ENCODE measurements around the gene BCL2L11.

The BCL2L11 gene

GRCh38 chr2:111134055-111134454, 13.3 kb downstream of the BCL2L11 start:
- H3K4me2 ChIP-seq (ENCODE audit: low read length), result no peak overlapping the region
- no peak overlapping the region for H3K4me3 ChIP-seq (ENCODE audit: low read length)
- no peak overlapping the region for H3K9ac ChIP-seq (ENCODE audit: low read depth, low read length)
- no peaks in the 10 kb centered on the region for H3K4me1 ChIP-seq (ENCODE audit: control insufficient read depth, insufficient read depth, low read length)
- no peaks in the 10 kb centered on the region for H3K36me3 ChIP-seq (ENCODE audit: insufficient read depth, low read length)
- H3K9me3 ChIP-seq (replicated peaks; ENCODE audit: low read length), result no peaks in the 10 kb centered on the region
- no peaks in the 10 kb centered on the region for H3K27me3 ChIP-seq (ENCODE audit: control insufficient read depth, insufficient read depth, low read length)

DNA sequence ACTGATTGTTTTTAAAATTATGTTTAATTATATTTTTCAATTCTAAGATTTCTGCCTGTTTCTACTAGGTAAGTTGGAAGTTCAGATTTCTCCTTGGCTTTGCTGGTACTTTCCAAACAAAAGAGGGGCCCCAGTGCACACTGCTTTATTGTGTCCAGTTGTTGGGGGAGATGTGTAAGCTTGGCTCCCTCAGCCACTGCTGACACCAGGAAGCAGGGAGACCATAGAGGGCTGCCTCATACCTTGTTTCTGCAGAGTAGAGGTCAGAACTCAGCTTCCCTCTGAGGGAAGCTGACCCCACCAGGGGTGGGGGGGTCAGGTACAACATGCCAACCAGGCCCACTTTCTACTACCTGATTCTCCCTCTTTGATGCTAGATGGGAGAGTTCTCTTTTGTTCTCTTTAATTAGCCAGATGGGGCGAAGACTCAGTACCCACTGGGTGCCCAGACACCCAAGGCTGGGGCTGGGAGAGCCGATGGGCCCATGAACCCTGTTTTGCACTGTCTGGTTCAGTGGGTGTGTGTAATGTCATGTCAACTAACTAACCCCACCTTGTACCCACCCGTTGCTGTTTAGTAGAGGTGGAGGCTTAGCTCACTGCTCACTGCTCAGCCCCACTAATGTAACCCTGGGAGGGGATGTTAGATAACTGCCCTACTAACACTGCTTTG, 14.7 kb downstream of the BCL2L11 start:
- no peak overlapping the region for H3K9ac ChIP-seq (ENCODE audit: low read depth, low read length)
- H3K36me3 ChIP-seq (ENCODE audit: insufficient read depth, low read length), result no peaks in the 10 kb centered on the region
- no peak overlapping the region for H3K4me2 ChIP-seq (ENCODE audit: low read length)
- peaks cover 5% of the 10 kb centered on the region for H3K4me1 ChIP-seq (ENCODE audit: control insufficient read depth, insufficient read depth, low read length)
- H3K9me3 ChIP-seq (replicated peaks; ENCODE audit: low read length), result no peaks in the 10 kb centered on the region
- no peaks in the 10 kb centered on the region for H3K27me3 ChIP-seq (ENCODE audit: control insufficient read depth, insufficient read depth, low read length)
- H3K4me3 ChIP-seq (ENCODE audit: low read length), result no peak overlapping the region

- Histone ChIP-seq H3K9ac (ENCODE audit: low read depth, low read length) (no peak overlapping the region), H3K4me2 (ENCODE audit: low read length) (no peak overlapping the region), H3K27me3 (ENCODE audit: control insufficient read depth, insufficient read depth, low read length) (no peaks in the 10 kb centered on the region), H3K4me1 (ENCODE audit: control insufficient read depth, insufficient read depth, low read length) (peaks cover 5% of the 10 kb centered on the region), H3K4me3 (ENCODE audit: low read length) (no peak overlapping the region), H3K9me3 (replicated peaks; ENCODE audit: low read length) (no peaks in the 10 kb centered on the region), H3K36me3 (ENCODE audit: insufficient read depth, low read length) (no peaks in the 10 kb centered on the region)
Measured at GRCh38 chr2:111135910-111136297, 15.2 kb downstream of the BCL2L11 start.

DNA sequence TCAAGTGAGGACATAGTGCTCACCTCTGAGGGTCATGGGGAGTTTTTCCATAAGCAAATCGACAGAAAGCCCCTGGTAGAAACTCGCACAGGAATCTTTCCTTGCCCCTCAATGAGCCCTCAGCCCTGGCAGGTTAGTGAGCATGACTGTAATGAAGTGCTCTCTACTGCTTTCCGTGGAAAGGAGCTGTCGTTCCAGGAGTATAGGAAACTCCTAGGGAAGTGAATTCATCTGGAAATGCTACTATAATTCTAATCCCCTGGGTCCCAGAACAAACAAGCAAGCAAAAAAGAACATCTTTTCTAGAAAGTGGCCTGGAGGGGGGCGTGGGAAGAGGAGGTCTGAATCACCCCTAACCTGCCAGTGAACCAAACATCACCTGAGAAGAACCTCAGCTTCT, 18.1 kb downstream of the BCL2L11 start:
- no peak overlapping the region for H3K4me3 ChIP-seq (ENCODE audit: low read length)
- H3K4me2 ChIP-seq (ENCODE audit: low read length), result no peak overlapping the region
- no peaks in the 10 kb centered on the region for H3K36me3 ChIP-seq (ENCODE audit: insufficient read depth, low read length)
- H3K27me3 ChIP-seq (ENCODE audit: control insufficient read depth, insufficient read depth, low read length), result no peaks in the 10 kb centered on the region
- H3K9ac ChIP-seq (ENCODE audit: low read depth, low read length), result no peak overlapping the region
- no peaks in the 10 kb centered on the region for H3K9me3 ChIP-seq (replicated peaks; ENCODE audit: low read length)
- peaks cover 5% of the 10 kb centered on the region for H3K4me1 ChIP-seq (ENCODE audit: control insufficient read depth, insufficient read depth, low read length)

DNA sequence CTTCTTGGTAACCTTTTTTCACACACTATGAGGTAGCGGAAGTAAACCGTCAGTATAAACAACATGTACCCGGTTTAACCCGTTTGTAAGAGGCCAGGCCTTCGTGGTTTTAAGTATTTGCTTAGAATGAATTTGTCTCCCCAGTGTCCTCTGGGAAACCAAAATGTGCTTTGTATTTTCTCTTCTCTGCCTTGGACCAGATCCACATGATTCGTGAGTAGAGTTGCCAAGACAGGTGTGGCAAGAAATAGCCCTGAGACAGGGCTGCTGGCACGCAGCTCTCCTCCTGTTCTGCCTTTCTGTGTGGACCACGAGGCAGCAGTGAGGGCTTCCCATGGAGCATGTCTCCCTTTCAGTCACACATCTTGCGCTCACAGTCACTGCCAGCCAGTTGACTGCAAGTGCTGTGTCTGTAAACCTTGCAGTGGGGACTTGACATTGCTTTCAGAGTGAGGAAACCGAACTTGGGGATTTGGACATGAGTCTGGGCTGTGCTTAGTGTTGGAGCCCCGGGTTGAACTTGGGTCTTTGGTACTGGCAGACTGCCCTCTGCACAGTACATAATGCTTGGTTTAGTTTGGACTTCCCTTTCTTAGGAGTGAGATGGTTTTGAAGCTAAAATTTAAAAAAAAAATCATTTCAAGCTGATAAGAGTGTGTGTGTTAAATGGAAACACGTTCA, 19.1 kb downstream of the BCL2L11 start:
- H3K36me3 ChIP-seq (ENCODE audit: insufficient read depth, low read length), result no peaks in the 10 kb centered on the region
- no peaks in the 10 kb centered on the region for H3K9me3 ChIP-seq (replicated peaks; ENCODE audit: low read length)
- no peak overlapping the region for H3K9ac ChIP-seq (ENCODE audit: low read depth, low read length)
- H3K27me3 ChIP-seq (ENCODE audit: control insufficient read depth, insufficient read depth, low read length), result no peaks in the 10 kb centered on the region
- H3K4me1 ChIP-seq (ENCODE audit: control insufficient read depth, insufficient read depth, low read length), result peaks cover 5% of the 10 kb centered on the region
- no peak overlapping the region for H3K4me3 ChIP-seq (ENCODE audit: low read length)
- H3K4me2 ChIP-seq (ENCODE audit: low read length), result no peak overlapping the region

DNA sequence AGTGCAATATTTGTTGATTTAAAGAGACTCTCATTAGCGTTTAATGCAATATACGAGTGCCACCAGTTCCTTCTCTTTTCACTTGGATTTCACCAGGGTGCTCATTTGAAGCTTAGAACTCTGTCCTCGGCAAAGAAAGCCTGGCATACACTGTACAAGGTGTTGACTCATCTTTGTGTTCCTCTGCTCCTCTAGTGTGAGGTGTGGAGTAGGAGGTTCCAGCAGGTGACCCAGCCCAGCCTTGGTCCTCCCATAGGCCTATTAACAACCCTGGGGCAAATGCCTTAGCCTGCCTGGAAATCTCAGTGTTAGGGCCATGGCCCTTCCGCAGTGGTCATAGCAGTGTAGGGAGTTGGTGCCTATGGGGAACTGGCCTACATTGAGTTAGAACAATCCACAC, 20.1 kb downstream of the BCL2L11 start:
- H3K36me3 ChIP-seq (ENCODE audit: insufficient read depth, low read length), result no peaks in the 10 kb centered on the region

DNA sequence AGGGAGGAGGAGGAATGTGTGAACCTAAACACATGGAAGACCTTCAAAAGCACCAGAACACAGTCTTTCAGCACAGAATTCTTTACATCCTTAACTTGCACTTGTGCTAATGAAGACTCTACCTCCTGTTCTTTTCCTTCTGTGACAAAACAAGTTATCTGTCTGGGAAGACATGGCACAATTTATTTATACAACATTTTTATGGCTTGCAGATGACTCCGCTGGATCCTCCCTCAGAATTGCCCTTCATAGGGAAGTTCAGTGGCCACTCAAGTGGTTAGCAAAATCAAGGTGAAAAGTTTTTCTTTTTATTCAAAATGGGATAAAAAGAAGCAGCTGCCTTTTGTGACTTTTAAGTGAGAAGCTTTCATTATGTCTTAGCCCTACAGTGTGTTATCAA, 21.4 kb downstream of the BCL2L11 start:
- Histone ChIP-seq H3K4me1 (ENCODE audit: control insufficient read depth, insufficient read depth, low read length) (peaks cover 5% of the 10 kb centered on the region), H3K4me3 (ENCODE audit: low read length) (no peak overlapping the region), H3K9ac (ENCODE audit: low read depth, low read length) (no peak overlapping the region), H3K27me3 (ENCODE audit: control insufficient read depth, insufficient read depth, low read length) (no peaks in the 10 kb centered on the region), H3K9me3 (replicated peaks; ENCODE audit: low read length) (no peaks in the 10 kb centered on the region), H3K36me3 (ENCODE audit: insufficient read depth, low read length) (no peaks in the 10 kb centered on the region), H3K4me2 (ENCODE audit: low read length) (no peak overlapping the region)

More for the DNA sequence above, 20.1 kb downstream of the BCL2L11 start:
- H3K4me1 ChIP-seq (ENCODE audit: control insufficient read depth, insufficient read depth, low read length), result peaks cover 5% of the 10 kb centered on the region
- H3K9me3 ChIP-seq (replicated peaks; ENCODE audit: low read length), result no peaks in the 10 kb centered on the region
- H3K4me3 ChIP-seq (ENCODE audit: low read length), result no peak overlapping the region
- no peaks in the 10 kb centered on the region for H3K27me3 ChIP-seq (ENCODE audit: control insufficient read depth, insufficient read depth, low read length)
- H3K9ac ChIP-seq (ENCODE audit: low read depth, low read length), result no peak overlapping the region
- no peak overlapping the region for H3K4me2 ChIP-seq (ENCODE audit: low read length)

GRCh38 chr2:111143107-111143842, 22.6 kb downstream of the BCL2L11 start:
- Histone ChIP-seq H3K4me1 (ENCODE audit: control insufficient read depth, insufficient read depth, low read length) (peaks cover 5% of the 10 kb centered on the region), H3K4me2 (ENCODE audit: low read length) (no peak overlapping the region), H3K36me3 (ENCODE audit: insufficient read depth, low read length) (no peaks in the 10 kb centered on the region), H3K4me3 (ENCODE audit: low read length) (no peak overlapping the region), H3K27me3 (ENCODE audit: control insufficient read depth, insufficient read depth, low read length) (no peaks in the 10 kb centered on the region), H3K9ac (ENCODE audit: low read depth, low read length) (no peak overlapping the region), H3K9me3 (replicated peaks; ENCODE audit: low read length) (no peaks in the 10 kb centered on the region)

- H3K27me3 ChIP-seq (ENCODE audit: control insufficient read depth, insufficient read depth, low read length), result no peaks in the 10 kb centered on the region
- no peaks in the 10 kb centered on the region for H3K36me3 ChIP-seq (ENCODE audit: insufficient read depth, low read length)
- H3K4me1 ChIP-seq (ENCODE audit: control insufficient read depth, insufficient read depth, low read length), result peaks cover 5% of the 10 kb centered on the region
- H3K4me2 ChIP-seq (ENCODE audit: low read length), result no peak overlapping the region
- no peak overlapping the region for H3K4me3 ChIP-seq (ENCODE audit: low read length)
- H3K9ac ChIP-seq (ENCODE audit: low read depth, low read length), result no peak overlapping the region
- no peaks in the 10 kb centered on the region for H3K9me3 ChIP-seq (replicated peaks; ENCODE audit: low read length)
Measured at GRCh38 chr2:111143843-111144198, 23.1 kb downstream of the BCL2L11 start.

GRCh38 chr2:111145103-111145760, 24.5 kb downstream of the BCL2L11 start:
- Histone ChIP-seq H3K4me1 (ENCODE audit: control insufficient read depth, insufficient read depth, low read length) (no peaks in the 10 kb centered on the region), H3K4me2 (ENCODE audit: low read length) (no peak overlapping the region), H3K36me3 (ENCODE audit: insufficient read depth, low read length) (no peaks in the 10 kb centered on the region), H3K27me3 (ENCODE audit: control insufficient read depth, insufficient read depth, low read length) (no peaks in the 10 kb centered on the region), H3K9me3 (replicated peaks; ENCODE audit: low read length) (no peaks in the 10 kb centered on the region), H3K9ac (ENCODE audit: low read depth, low read length) (no peak overlapping the region), H3K4me3 (ENCODE audit: low read length) (no peak overlapping the region)

GRCh38 chr2:111145951-111146350, 25.2 kb downstream of the BCL2L11 start:
- Histone ChIP-seq H3K4me1 (ENCODE audit: control insufficient read depth, insufficient read depth, low read length) (no peaks in the 10 kb centered on the region), H3K27me3 (ENCODE audit: control insufficient read depth, insufficient read depth, low read length) (no peaks in the 10 kb centered on the region), H3K4me2 (ENCODE audit: low read length) (no peak overlapping the region), H3K4me3 (ENCODE audit: low read length) (no peak overlapping the region), H3K36me3 (ENCODE audit: insufficient read depth, low read length) (no peaks in the 10 kb centered on the region), H3K9ac (ENCODE audit: low read depth, low read length) (no peak overlapping the region), H3K9me3 (replicated peaks; ENCODE audit: low read length) (no peaks in the 10 kb centered on the region)

All from skeletal muscle satellite cell (primary cell).